GM12864 (cell line): ENCODE results near the gene USP10.
"Not testable (repeated sequence)": the region's sequence is repeated elsewhere in the genome, so short reads cannot be mapped to it uniquely, and the experiment has no call there.

Source experiments
- DNase-seq: peaks from one replicate; pipeline ENCODE4 v3.0.0-alpha.2; 2011; ENCODE audit warnings: low read depth
- H3K4me3 ChIP-seq: 2 replicates; pipeline ENCODE4 v1.5.1; 2011; ENCODE audit warnings: mild to moderate bottlenecking, low read depth, low read length, control low read depth
- CTCF ChIP-seq: IDR thresholded peaks from 2 replicates; pipeline ENCODE4 v1.5.1; 2011; ENCODE audit warnings: low read depth, mild to moderate bottlenecking, moderate library complexity, low read length, control low read depth, inconsistent platforms; ENCODE audit errors: missing control alignments

USP10 gene

GRCh38 chr16:84687715-84688114, 12.1 kb upstream of the USP10 start:
- TF ChIP-seq CTCF = no peak
- H3K4me3 ChIP-seq = no peak overlapping the region
- DNase-seq = peak; percentile 61

DNA sequence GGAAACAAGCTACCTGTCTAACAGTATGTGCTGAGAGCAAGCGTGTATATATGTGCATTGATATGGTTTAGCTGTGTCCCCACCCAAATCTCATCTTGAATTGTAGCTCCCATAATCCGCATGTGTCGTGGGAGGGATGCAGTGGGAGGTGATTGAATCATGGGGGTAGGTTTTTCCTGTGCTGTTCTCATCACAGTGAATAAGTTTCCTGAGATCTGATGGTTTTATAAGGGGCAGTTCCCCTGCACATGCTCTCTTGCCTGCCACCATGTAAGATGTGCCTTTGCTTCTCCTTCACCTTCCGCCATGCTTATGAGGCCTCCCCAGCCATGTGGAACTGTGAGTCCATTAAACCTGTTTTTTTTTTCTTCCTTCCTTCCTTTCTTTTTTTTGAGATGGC, 11.6 kb upstream of the USP10 start:
- H3K4me3 ChIP-seq, DNase-seq: not testable (repeated sequence)

DNA sequence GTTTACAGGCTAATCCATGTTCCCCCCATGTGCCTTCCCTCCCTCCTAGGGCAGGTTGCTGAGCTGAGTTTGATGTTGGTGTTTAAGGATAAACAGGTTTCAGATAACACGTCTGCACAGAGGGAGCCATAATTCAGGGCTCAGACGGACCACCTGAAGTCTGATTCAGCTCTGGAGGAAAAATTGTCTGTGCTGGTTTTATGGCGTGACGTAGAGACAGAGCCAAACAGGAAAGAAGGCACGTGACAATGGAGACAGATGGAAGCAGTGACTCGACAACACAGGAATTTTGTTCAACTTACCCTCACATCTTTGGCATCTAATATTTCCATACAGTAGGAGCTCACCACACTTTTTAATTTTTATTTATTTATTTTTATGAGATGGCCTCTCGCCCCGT, 10.7 kb upstream of the USP10 start:
- DNase-seq = no peak
- TF ChIP-seq CTCF = no peak
- H3K4me3 ChIP-seq = no peak overlapping the region

DNA sequence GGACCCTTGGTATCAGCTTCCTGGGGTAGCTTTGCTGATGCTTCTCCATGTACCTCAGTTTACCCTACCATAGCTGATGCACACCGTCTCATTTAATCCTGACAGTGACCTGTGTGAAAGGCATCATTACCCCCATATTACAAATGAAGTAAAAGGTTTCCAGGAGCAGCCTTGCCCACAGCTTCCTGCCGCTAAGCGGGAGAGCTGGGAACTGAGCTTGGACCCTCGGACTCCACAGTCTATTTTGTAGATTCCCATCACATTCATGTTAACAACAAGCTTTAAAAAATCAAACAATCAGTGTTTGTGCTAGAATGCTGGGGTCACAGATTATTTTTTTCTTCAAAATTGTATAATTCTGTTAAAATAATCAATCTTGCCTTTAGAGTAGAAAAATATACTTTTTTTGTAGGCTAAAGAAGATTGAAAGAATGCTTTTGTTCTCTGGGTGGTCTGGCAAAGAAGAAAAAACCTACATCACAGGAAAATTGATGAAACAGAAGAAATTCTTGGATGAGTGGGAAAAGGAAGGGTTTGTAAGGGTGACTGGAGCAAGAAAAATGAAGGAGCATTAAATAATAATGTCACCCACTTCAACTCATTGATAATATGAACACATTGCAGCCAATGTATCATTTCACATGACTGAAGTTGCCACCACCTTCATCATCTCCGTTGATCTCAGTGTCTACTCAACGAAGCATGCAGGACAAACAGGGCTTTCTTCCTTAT, 9.5 kb upstream of the USP10 start:
- DNase-seq = no peak
- H3K4me3 ChIP-seq = no peak overlapping the region
- no peak for TF ChIP-seq CTCF

DNA sequence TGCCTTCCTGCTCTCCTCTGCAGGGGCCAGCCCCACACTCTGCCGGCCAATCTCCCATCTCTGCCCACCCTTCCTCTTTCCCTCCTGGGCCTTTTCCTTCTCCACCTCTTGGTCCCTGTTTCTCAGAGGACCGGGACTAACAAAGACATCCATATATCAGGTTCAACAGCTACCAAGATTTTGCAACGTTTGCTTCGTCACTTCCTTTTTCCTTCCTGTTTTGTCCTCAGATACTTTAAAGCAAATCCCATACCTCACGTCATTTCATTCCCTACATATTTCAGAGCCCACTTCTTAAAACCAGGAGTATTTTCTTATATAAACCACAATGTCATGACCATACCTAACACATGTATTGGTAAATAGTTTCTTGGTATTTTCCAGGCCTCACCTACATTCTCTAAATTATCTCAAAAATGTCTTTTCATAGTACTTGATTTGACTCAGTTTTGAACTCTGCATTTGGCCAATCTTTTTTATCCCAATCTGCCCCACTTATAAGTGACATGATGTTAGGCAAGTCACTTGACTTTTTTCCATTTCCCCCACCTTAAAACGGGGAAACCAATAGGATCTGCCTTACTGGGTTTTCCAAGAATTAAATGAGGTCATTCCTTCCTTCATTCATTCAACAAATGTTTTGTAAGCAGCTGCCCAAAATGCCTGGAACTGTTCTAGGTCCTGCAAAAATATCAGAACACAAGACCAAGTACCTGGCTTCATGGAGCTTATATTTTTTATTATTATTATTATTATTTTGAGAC, 7.2 kb upstream of the USP10 start:
- no peak for DNase-seq
- no peak overlapping the region for H3K4me3 ChIP-seq
- no peak for TF ChIP-seq CTCF

- DNase-seq = not testable (repeated sequence)
Observed at GRCh38 chr16:84693869-84694268, 5.9 kb upstream of the USP10 start.

DNA sequence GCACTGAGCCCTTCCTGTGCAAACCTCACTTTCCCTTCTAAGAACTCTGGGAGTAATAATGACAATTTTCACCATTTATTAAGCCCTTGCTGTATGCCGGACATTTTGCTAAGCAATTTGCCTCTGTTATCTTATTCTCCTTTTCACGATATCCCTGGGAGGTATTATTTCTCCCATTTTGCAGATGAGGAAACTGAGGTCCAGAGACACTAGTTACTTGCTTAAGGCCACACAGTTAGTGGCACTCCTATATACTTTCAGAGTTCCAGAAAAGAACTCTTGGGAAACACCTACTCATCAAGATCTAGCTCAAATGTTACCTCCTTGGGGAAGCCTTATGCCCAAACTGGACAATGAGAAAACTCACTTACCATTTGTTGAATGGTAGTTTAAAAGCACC, 4.8 kb upstream of the USP10 start:
- H3K4me3 ChIP-seq = no peak overlapping the region
- DNase-seq = no peak
- no peak for TF ChIP-seq CTCF

More at GRCh38 chr16:84693869-84694268, 5.9 kb upstream of the USP10 start:
- H3K4me3 ChIP-seq = not testable (repeated sequence)
